ENCODE measurements around the gene IRF1. TPM values are rescaled to one million over a fixed set of nuclear protein-coding genes. Genes with fewer than 3 reads are reported as not detected.
"Not testable (repeated sequence)": the region's sequence is repeated elsewhere in the genome, so short reads cannot be mapped to it uniquely, and the experiment has no call there.

The IRF1 gene
- total RNA-seq, 2 donors from 2014 or later = 12.2 to 15.5 TPM

DNA sequence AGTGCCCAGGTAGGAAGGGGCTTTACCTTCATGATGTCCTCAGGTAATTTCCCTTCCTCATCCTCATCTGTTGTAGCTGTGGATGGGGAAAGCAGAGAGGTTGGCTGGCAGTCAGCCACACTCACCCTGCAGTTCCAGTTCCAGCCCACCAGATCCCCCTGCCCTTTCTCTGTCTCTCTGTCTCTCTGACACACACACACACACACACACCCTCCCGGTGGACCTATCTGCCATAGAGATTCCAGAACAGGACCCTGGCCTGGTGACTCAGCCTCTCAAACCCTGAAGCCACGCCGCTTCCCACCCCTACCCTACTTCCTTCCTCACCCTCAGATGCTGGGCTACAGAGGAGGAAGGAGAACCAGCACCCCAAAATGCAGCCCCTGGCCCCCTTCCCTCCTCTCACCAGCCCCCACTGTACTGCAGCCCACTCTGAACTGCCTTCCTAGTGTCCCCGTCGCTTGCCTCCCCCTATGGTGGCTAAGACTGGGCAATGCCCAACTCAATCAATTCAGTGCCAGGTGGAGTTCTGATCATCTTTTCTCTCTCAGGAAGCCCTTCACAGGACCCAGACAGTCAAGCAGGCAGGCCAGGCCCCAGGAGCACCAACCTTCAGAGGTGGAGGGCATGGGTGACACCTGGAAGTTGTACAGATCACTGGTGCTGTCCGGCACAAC, 4.8 kb downstream of the IRF1 start:
- no peak for ATAC-seq
- Histone ChIP-seq H3K9me3 (no peaks in the 10 kb centered on the region), H3K4me3 (no peak overlapping the region), H3K4me1 (peaks cover 21% of the 10 kb centered on the region), H3K27me3 (no peaks in the 10 kb centered on the region), H3K27ac (no peak overlapping the region), H3K36me3 (replicated peaks in 1 of 2; ENCODE audit: insufficient read depth in 1 of 2, low read depth in 2 of 2) (peaks cover 0 to 38% of the 10 kb centered on the region in 2 donors)
- intact Hi-C loops (cut with DNase I) = no loop called here
- DNase-seq = peak in 1 of 4 donors; percentile 8
- 75 to 88% methylated on average over 5 to 6 of the region's 6 CpGs for WGBS, 2 donors
- TF ChIP-seq POLR2A (IDR thresholded peaks at IDR 0.05) = no peak
- TF ChIP-seq, protein P1, sequence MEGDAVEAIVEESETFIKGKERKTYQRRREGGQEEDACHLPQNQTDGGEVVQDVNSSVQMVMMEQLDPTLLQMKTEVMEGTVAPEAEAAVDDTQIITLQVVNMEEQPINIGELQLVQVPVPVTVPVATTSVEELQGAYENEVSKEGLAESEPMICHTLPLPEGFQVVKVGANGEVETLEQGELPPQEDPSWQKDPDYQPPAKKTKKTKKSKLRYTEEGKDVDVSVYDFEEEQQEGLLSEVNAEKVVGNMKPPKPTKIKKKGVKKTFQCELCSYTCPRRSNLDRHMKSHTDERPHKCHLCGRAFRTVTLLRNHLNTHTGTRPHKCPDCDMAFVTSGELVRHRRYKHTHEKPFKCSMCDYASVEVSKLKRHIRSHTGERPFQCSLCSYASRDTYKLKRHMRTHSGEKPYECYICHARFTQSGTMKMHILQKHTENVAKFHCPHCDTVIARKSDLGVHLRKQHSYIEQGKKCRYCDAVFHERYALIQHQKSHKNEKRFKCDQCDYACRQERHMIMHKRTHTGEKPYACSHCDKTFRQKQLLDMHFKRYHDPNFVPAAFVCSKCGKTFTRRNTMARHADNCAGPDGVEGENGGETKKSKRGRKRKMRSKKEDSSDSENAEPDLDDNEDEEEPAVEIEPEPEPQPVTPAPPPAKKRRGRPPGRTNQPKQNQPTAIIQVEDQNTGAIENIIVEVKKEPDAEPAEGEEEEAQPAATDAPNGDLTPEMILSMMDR (IDR thresholded peaks at IDR 0.05) = no peak

DNA sequence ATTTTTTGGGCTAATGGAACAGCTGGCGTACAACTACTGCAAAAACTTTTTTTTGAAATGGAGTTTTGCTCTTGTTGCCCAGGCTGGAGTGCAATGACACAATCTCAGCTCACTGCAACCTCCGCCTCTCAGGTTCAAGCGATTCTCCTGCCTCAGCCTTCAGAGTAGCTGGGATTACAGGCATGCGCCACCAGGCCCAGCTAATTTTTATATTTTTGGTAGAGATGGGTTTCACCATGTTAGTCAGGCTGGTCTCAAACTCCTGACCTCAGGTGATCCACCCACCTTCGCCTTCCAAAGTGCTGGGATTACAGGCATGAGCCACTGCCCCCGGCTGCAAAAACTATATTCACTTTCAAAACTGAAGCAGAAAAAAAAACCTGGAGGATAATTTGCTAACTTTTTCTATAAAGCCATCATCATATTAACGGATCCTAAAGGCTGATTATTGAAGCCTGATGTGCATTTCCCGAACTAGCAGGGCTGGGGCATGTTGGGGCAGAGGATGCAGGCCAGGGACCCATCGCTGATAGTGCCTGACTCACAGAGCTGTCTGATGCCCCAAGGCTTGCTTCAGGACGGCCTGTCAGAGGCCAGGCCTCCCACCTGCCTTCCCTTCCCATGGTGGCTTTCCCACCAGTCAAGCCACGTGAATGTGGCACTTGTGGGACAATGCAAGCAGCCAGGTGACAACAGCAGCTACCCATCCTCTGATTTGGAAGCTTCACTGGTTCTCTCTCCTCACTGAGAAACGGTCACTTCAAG, 5.5 kb downstream of the IRF1 start:
- H3K27me3 ChIP-seq; H3K4me3 ChIP-seq; intact Hi-C loops (cut with DNase I); H3K9me3 ChIP-seq; ATAC-seq; H3K27ac ChIP-seq: not testable (repeated sequence)
- 87 to 88% methylated on average over 12 of the region's 12 CpGs for WGBS, 2 donors
- H3K4me1 ChIP-seq = peaks cover 21% of the 10 kb centered on the region
- peak in 1 of 4 donors; percentile 8 for DNase-seq
- H3K36me3 ChIP-seq (replicated peaks in 1 of 2; ENCODE audit: insufficient read depth in 1 of 2, low read depth in 2 of 2) = peaks cover 0 to 38% of the 10 kb centered on the region in 2 donors

DNA sequence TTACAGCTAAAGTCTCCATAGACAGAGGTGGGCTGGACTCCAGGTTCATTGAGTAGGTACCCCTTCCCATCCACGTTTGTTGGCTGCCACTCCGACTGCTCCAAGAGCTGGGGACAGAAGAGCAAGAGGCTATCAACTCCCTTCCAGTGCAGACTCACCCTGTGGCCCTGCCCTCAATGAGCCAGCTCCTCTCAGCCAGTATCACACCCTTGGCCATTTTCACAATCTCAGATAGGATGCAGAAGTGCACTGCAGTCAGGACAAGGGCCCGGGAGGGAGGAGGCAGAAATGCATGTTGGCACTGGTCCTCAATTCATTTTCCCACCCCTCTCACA, 6.2 kb downstream of the IRF1 start:
- no peak for DNase-seq
- TF ChIP-seq, protein P1 (IDR thresholded peaks at IDR 0.05) = no peak
- no peak for TF ChIP-seq POLR2A (IDR thresholded peaks at IDR 0.05)
- 72 to 83% methylated on average over 3 of the region's 3 CpGs for WGBS, 2 donors
- Histone ChIP-seq H3K4me1 (peaks cover 15% of the 10 kb centered on the region), H3K27ac (no peak overlapping the region), H3K4me3 (no peak overlapping the region), H3K36me3 (replicated peaks in 1 of 2; ENCODE audit: insufficient read depth in 1 of 2, low read depth in 2 of 2) (peaks cover 0 to 38% of the 10 kb centered on the region in 2 donors), H3K9me3 (no peaks in the 10 kb centered on the region), H3K27me3 (no peaks in the 10 kb centered on the region)
- intact Hi-C loops (cut with DNase I) = no loop called here
- no peak for ATAC-seq

DNA sequence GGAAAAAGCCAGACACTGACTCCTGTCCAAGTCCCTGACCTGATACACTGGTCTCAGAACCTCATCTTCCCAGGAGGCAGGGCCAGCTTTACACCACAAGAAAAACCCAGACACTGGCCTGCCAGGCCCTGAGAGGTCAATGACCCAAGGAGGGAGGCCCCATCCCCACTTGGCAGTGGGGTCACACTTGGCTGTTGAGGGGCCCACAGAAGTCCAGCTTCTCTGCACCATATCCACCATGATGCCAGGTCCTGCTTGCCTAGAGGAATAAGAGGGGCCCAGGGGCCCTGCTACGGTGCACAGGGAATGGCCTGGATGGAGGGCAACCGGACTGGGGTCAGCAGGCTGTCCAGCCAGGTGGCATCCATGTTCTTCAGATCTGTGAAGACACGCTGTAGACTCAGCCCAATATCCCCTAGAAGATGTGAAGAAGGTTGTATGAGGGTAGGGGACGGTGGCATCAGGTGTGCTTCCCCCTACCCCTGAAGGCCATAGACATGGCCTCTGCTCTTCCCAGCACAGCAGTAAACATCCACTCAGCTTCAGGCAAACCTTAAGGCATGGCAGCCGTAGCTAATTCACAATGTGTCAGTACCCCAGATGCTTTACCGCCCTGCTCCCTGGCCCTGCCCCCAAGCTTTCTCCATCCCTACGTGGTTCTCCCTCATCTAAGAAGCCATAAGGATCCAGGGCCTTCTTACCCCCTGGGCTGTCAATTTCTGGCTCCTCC, 6.7 kb downstream of the IRF1 start:
- Histone ChIP-seq H3K9me3 (no peaks in the 10 kb centered on the region), H3K27ac (no peak overlapping the region), H3K27me3 (no peaks in the 10 kb centered on the region), H3K4me1 (peaks cover 9% of the 10 kb centered on the region), H3K4me3 (no peak overlapping the region), H3K36me3 (replicated peaks in 1 of 2; ENCODE audit: insufficient read depth in 1 of 2, low read depth in 2 of 2) (peaks cover 0 to 38% of the 10 kb centered on the region in 2 donors)
- whole genome bisulfite sequencing, 2 donors = 74 to 80% methylated on average over 3 to 7 of the region's 7 CpGs
- DNase-seq (no peak), ATAC-seq (no peak)
- intact Hi-C loops (cut with DNase I) = no loop called here
- TF ChIP-seq POLR2A (IDR thresholded peaks at IDR 0.05) = no peak
- TF ChIP-seq, protein P1 (IDR thresholded peaks at IDR 0.05) = no peak

DNA sequence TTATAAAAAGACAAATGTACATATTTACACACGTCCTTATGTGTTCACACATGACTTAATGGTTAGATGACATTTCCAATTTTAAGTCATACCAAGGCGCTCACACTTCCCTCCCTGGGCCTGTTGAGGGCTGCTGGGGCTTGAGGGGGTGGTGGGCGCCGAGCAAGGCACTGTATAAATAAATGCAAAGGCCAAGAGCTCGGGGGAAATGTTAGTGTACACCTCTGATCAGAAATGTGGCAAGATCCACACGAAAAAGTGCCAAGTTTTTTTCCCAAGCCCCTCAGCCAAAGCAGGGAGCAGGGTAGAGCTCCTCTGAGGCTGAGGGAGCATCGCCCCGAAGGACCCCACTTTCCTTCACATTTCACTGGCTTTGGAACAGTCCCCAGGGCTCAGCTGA, 7.5 kb downstream of the IRF1 start:
- peaks cover 0 to 38% of the 10 kb centered on the region in 2 donors for H3K36me3 ChIP-seq (replicated peaks in 1 of 2; ENCODE audit: insufficient read depth in 1 of 2, low read depth in 2 of 2)
- DNase-seq = no peak
- 83 to 85% methylated on average over 8 of the region's 8 CpGs for WGBS, 2 donors
- no peak for ATAC-seq
- no peak overlapping the region for H3K27ac ChIP-seq
- H3K9me3 ChIP-seq = no peaks in the 10 kb centered on the region
- H3K4me3 ChIP-seq = no peak overlapping the region
- TF ChIP-seq, protein P1 (IDR thresholded peaks at IDR 0.05) = no peak
- no peak for TF ChIP-seq POLR2A (IDR thresholded peaks at IDR 0.05)
- intact Hi-C loops (cut with DNase I) = no loop called here
- no peaks in the 10 kb centered on the region for H3K27me3 ChIP-seq
- peaks cover 3% of the 10 kb centered on the region for H3K4me1 ChIP-seq
